Right lobe of liver (tissue), 4 donors: ENCODE measurements around the gene ATF3.

ENCODE experiments used
- CTCF ChIP-seq, 4 donors: fragments of 200-600 bp in 3 of 4; fragments of 450-650 bp in 1 of 4; IDR thresholded peaks; one replicate each; pipeline versions ENCODE4 v1.5.1 to v1.8.0; 2016 to 2022; ENCODE audit warnings: antibody characterized with exemption in 4 of 4, mild to moderate bottlenecking in 2 of 4
- POLR2A ChIP-seq: fragments of 450-650 bp; IDR thresholded peaks from one replicate; pipeline ENCODE4 v1.6.1; 2017; ENCODE audit warnings: antibody characterized with exemption, mild to moderate bottlenecking
- donor health status: DM: no; HTN: no; CAD: no.
- donor health status: DM: no; HTN: no; CAD: no.
- donor health status: DM: no; HTN: yes; CAD: no.

DNA sequence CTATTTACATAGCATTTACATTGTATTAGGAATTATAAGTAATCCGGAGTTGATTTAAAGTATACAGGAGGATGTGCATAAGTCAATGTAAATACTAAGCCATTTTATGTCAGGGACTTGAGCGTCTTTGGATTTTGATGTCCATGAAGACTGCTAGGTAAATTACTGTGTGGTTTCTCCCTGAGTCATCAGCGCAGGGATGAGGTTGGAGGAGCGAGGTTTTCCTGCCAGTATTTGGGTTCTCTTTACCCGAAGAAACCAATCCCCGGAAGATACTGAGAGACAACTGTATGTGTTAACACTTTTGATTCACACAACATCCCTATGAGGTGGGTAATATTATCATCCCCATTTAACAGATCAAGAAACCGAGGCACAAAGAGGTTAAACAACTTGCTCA, 61.7 kb downstream of the ATF3 start:
- TF ChIP-seq POLR2A, result no peak
- TF ChIP-seq CTCF (IDR thresholded peaks at IDR 0.05), result no peak
